Stimulated activated CD4-positive, alpha-beta T cell treated with anti-CD3 and anti-CD28 coated beads, Interleukin-2, amount 100 ng/mL, for 4 hours (primary cell): ENCODE data around the gene NRDC.
"Not testable (repeated sequence)": the region's sequence is repeated elsewhere in the genome, so short reads cannot be mapped to it uniquely, and the experiment has no call there.

ENCODE experiments used
- DNase-seq: peaks from one replicate; pipeline ENCODE4 v3.0.0-alpha.2; 2020; ENCODE audit warnings: low read depth

NRDC gene

DNA sequence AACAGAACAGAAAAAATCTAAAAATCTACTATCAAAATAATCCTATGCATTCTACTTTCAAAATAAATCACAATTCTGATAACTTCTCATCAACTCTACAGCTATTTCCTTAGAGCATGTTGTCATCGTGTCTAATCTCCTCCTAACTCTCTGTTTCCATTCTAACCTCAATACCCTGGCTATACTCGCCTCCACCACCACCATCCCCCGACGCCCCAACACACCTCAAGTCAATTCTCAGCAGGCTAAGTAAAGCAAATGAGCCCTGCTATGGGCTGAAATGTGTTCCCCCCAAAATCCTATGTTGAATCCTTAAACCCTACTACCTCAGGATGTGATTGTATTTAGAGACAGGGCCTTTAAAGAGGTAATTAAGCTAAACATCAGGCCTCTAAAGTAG, 34.6 kb downstream of the NRDC start:
- no peak for DNase-seq

DNA sequence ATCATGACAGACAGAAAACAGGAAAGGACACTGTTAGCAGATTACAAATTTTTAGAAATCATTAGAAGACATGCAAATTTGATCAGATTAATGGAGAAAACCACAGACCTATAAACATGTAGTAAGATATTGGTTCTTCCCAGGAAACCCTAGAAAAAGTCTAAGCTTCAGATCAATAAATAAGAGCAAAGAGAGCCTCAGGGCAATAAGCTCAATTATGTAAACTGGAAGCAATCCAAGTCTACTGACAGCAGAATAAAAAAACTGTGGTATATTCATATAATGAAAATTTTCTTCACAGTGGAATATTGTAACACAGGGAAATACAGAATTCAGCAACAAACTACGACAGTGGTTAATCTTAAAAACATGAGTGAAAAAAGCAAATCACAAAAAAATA, 36.3 kb downstream of the NRDC start:
- no peak for DNase-seq

DNA sequence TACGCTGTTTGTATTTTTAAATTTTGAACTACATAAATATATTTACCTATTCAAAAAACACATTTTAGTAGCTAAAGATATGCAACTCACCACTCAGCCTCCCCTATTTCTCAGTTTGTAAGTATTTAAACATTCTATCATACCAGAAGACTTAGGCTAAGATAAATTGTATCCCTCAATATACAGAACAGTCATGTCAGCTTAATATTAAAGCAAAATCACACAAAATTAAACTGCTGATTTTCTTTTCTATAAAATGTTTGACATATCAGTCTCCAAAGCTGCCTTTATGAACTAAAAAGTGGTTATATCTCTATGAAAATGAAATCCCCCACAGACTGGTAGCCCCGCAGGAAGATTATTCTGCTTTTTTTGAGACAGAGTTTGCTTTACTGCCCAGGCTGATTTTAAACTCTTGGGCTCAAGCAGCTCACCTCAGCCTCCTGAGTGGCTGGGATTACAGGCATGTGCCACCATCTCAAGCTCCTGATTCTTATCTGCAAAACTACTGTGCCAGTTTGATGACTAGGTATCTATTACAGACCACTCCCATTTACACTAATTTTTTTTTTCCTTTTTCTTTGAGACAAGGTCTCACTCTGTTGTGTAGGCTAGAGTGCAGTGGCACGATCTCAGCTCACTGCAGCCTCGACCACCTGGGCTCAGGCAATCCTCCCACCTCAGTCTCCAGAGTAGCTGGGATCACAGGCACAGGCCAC, 37.6 kb downstream of the NRDC start:
- DNase-seq = no peak

DNA sequence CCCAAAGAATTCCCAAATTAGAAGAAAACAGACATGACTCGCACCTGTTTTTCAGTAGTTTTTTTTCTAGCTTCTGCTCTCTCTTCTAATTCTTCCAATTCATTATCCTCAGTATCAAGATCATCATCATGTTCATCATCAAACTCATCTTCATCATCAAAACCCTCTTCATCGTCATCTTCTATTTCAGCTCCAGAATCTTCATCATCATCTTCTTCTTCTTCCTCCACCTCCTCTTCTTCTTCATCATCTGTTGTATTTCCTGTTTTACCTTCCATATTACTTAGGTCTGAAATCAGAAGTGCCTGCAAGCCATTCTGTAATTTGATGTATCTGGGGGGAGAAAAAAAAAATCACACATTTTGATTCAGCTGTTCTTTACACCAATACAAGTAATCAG, 38.3 kb downstream of the NRDC start:
- DNase-seq = no peak

DNA sequence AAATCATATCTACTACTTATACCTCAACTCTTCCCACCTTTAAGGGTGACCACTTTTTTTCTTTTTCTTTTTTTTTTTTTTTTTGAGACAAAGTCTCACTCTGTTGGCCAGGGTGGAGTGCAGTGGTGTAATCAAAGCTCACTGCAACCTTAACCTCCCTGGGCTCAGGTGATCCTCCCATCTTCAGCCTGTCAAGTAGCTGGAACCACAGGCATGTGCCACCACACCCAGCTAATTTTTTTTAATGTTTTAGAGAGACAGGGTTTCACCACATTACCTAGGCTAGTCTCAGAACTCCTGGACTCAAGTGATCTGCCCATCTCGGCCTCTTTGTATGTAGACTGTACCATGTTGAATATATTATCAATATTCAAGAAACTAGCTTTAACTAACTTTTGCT, 39.4 kb downstream of the NRDC start:
- no peak for DNase-seq

DNA sequence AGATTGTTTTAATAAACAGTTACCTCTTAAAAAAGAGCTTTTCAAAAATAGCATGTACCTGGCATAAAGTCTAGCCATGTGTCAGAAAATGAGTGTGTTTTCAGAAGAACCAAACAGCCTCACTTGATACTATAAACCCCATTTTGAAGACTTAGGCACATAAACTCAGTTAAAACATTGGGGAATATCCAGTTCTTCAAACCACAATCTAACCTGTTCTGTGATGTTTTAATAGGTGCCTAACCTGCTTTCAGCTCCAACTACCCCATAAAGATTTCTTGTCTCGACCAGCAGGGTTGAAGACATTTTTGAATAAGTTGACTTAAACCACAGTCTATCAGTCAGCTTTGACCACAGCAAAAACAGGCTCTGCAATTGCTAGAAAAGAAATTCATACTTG, 41.3 kb downstream of the NRDC start:
- DNase-seq = no peak

DNA sequence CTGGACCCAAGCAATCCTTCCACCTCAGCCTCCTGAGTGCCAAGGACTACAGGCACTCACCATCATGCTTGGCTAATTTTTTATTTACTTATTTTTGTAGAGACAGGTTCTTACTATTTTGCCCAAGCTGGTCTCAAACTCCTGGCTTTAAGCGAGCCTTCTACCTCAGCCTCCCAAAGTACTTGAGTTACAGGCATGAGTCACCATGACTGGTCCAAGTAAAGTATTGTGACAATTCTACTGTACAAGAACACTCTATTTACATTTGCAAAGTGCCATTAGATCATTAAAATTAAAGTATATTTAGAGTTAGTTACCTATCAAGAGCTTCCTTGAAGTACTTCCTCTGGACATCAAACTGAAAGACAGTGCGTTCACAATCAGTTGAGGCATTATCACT, 44.8 kb downstream of the NRDC start:
- DNase-seq = no peak

DNA sequence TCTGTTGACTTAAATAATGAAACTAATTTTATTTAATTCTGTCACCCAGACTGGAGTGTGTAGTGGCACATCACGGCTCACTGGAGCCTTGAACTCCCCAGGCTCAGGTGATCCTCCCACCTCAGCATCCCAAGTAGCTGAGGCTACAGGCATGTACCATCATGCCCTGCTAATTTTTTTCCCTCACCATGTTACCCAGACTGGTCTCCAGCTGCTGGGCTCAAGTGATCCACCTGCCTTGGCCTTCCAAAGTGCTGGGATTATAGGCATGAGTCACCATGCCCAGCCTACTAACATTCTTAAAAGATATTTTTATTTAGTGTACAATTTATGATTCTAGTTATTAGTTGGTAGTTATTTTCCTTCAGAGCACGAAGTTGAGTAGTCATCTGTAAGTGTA, 49.5 kb downstream of the NRDC start:
- DNase-seq = no peak

DNA sequence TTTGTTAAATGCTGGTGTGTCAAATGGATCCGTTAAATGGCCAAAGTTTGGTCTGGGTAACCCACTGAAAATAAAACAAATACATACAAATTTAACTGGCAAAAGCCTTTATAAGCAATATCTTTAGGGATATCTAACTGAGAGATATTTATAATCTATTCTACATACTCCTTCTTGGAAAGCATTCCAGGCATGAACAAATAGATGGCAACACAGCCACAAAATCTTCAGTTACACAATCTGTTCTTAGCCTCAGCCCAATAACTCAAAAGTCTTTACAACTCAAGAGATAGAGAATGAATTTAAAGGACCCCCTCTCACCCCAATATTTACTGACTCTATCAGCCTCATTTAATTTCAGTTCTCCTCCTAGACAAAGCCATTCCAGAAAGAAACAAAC, 58.7 kb downstream of the NRDC start:
- DNase-seq = no peak

DNA sequence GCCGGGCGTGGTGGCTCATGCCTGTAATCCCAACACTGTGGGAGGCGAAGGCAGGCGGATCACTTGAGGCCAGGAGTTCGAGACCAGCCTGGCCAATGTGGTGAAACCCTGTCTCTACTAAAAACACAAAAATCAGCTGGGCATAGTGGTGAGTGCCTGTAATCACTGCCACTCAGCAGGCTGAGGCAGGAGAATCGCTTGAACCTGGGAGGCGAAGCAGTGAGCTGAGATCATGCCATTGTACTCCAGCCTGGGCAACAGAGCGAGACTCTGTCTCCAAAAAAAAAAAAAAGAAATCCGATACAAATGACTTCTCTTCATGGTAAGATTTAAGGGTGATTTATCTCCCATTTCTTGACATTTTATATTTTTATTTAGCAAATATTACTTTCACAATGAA, 59.5 kb downstream of the NRDC start:
- DNase-seq = not testable (repeated sequence)

DNA sequence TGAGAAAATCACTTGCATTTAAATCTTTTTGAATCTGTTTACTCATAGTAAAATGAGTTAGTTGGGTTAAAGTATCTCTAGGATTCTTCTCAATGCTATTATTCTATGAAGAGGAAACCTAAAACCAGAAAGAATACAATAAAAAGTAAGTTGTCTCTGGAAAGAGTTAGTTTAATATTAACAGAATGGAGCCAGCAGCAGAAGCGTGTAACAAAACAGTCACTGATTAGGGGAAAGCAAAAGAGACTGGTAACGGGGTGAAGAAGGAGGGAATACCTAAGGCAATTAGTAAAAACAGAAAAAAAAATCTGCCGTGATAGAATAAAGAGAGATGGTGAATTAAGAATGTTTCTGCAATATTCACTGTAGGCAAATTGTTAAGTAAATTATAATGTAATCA, 60.0 kb downstream of the NRDC start:
- no peak for DNase-seq

DNA sequence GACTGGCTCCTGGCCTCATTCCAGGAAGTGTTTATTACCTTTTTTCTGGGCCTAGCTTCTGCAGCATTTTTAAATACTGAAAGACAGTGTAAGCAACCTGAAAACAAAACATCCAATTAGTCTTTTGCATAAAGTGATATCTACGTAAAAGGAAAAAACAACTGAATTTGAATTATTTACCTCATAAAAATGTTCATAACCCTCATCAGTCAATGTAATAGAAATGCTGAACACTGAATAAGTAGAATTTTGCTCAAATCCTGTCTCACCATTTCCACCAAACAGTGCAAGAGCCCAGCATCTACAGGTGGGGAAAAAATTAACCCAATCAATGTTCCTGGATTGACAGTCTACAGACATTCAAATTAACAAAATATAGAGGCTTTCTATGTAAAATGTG, 64.0 kb downstream of the NRDC start:
- no peak for DNase-seq

DNA sequence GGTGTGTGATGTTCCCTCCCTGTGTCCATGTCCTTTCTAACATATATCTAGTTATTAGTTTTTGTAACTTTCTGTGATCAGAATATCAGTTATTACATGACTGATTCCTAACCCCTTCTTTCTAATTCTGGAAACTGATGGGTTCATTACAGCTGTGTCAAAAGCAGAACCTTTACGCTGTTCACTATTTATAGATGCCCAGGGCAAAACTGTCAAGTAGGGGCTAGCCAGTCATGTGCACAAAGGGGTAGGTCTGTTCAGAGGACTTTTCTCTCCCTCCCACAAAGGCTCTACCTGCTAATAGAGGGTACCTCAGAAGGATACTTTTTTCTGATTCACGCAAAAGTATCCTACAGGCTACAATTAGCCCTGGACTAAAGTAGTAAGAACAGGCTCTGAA, 79.2 kb downstream of the NRDC start:
- DNase-seq = no peak

DNA sequence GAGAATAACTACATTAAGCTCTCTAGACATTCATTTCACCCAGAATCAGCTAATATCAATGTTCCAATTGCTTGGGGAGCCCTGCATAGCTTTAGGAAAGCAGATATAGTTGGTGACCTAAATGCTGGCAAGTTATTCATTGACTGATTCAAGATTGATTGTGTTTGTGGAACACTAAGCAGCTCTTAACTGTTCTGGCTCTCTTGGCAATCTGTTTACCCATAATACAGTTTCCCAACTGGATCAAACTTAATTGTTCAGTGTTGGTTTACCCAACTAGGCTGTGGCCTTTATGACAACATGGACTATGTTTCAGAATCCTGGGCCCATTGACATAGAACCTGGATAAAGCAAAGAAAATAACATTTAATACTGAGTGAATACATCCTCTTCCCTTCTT, 83.7 kb downstream of the NRDC start:
- no peak for DNase-seq

DNA sequence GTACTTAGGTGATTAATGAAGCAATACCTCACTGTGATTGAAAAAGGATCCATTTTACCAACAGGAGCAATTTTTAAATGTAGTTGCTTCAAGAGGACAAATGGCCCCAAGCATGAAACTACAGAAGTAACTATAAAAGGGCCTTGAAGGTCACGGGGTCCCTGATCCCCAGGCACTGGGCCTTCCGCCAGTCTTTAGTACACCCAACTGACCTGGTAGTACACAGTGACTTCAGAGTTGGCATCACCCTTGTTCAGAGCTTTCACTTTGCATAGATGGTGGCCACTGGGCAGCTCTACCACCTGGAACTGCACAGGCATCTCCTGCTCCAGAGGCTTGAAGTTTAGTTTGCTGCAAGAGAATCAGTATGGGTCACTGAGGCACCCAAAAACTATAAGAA, 84.3 kb downstream of the NRDC start:
- no peak for DNase-seq

DNA sequence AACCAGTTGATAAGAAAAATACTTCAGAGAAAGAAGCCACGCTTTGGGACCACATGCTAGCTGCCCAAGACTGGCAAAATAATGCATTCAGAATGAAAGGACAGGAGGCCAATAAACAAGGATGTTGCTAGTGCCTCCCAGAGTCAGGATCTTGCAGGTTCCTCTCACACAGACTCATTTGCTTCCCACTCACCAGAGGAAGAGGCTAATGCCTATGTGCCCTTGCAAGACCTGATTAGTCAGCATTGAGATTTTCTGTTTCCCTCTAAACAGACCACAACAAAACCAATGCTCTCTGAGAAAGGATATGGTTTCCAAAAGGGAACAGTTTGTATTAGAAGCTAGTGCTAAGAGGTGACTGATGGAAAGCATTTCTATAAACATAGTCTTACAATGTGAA, 85.7 kb downstream of the NRDC start:
- DNase-seq = no peak

DNA sequence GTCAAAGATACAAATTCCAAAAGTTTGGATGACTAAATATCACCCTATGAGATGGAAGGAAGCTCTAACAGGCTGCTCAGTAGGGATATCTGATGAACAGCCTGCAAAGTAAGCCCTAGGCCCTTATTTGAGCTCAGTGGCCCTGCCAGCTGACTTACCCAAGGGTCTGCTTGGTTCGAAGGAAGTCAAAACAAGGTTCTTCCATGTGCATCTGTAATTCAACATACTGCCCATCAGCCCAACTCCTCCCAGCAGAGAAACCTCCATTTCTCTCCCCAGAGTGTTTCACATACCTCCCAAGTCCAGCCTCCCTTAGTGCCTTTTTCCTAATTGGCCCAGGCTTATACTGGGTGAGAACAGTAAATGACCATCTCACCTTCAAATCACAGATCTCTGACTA, 86.6 kb downstream of the NRDC start:
- DNase-seq = no peak

DNA sequence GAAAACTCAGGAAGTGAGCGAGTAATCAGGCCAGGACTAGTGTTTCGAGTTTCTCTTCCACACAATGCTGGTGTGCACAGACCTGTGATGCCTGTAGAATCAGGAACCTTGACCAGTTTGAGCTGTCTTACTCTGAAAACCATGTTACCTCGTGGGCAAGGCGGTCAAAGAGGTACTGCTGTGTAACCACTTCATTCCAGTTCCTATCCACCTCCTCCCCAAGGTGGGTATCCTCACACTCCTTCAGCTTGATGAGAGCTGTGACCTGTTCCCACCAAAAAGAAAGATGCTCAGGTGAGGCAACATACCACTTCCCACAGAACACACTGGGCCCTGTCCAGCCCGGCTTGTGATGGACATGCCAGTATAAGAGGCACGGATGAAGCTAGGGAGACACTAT, 88.1 kb downstream of the NRDC start:
- DNase-seq = no peak

DNA sequence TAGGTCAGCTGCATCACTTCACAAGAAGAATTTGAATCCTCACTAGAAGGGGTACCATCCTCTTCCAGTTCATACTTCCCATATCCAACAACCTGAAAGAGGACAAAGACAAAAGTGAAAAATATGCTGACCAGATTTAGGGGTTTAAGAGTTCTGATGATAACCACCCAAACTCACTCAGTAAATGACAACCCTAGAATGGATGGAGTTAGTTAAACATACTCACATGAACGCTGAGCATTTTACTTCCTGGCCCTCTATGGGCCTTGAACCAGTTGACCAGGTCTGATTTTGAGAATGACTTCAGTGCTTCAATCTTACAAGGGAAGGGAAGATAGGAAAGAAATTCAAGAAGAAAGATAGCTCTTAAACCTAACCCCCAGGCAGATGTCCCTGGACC, 89.2 kb downstream of the NRDC start:
- DNase-seq = no peak

DNA sequence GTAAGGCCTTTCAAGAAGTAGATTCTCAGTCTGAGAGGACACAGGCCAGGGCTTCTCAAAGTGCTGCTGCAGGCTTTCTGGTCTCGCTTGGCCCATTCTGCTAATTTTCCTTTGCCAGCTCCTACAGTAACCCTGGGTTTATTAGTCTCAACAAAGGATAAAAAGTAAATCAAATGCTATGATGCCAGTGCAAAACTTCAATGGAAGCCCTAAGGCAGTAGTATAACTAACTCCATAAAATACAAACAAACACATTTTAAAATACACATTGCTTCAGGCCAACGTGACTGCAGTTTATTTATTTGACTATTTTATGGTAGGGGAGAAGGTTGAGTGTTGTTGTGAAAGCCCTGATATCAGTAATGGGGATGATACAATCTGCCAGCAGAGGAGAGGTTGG, 89.6 kb downstream of the NRDC start:
- no peak for DNase-seq

DNA sequence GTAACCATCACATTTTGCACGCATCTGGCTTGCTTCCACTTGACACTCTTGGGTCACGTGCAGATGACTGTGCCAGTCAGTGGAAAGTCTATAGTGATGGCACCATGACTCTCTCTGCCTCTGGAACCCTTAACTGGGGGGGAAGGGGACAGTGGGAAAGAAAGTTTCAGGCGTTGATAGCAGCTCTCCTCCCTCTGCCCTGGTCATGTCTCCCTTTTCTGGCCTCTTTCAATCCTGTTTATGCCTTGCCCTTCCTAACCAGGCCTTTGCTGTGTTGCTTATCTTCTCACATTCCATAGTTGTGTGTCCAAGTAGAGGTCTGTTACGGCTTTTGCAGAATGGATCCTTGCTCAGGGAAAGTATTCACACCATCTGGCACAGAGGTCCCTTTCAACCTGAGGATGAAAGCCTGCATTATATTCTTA, 93.5 kb downstream of the NRDC start:
- no peak for DNase-seq

DNA sequence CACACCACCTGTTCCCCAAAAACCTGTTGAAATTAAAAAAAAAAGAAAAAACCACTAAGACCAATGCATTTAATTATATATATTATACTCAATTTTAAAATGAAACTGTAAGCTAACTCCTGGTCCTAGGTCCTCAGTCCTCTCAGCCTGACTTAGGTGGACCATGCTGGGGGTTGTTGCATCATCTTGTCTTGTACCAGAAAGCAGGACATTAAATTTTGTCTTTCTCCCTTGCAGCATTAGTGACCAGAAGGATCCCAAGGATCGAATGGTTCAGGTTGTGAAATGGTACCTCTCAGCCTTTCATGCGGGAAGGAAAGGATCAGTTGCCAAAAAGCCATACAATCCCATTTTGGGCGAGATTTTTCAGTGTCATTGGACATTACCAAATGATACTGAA, 97.6 kb downstream of the NRDC start:
- no peak for DNase-seq

DNA sequence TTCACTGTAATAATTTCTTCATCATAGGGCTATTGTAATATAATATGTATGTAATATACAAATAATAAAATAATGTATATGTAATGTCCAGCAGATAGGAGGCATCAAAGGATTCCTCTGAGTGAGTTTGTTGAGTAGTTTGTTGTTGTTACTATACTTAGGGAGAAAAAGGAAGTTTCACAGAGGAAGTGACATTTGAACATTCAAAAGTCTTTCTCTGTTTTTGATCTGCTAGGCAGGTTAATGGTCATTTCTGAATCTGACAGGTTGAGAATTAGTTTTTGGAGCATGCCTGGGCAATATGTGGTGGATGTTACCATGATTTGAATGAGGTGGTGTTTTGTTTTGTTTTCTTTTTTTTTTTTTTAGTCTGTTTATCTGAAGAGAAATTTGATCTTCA, 102.1 kb downstream of the NRDC start:
- no peak for DNase-seq

DNA sequence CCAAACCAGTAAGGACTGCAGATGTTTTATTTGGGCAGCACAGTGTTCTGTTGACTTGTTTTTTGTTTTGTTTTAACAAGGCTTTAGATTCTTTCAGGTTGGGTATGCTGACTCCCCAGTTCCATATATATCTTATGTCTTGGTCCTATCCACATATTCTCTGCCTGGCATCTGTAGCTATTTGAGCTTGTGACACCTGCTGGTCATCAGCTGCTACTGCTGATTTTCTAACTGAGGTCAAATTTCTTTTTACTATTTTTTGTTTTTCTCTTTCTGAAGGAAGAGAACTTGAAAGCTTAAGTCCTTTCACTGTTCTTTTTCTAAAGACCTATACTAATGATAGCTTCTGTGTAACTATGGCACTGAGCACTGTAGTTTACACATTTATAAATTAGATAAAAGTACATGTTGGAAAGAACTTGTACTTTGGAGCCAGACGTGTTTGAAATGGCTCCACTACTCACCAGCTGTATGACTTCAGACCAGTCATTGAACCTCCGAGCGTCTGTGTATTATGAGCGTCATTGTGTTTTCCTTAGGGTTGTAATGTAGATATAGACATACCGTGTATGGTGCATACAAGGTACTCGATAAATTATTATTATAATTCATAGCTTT, 109.4 kb downstream of the NRDC start:
- DNase-seq = no peak
